OCI-LY3 (cell line): ENCODE results near the gene RAVER1.

Experiments
- CTCF ChIP-seq: fragments of 200-600, 300-600 bp; sonication (generic); IDR thresholded peaks from 2 replicates; pipeline ENCODE4 v1.5.1; 2014; ENCODE audit warnings: antibody characterized with exemption, low read length, low read depth
- EZH2phosphoT487 ChIP-seq: fragments of 200-600 bp; shearing (Covaris generic); IDR thresholded peaks from 2 replicates; pipeline ENCODE4 v1.6.1; 2018; ENCODE audit warnings: antibody characterized with exemption, mixed run types, low read depth

GRCh38 chr19:10353793-10354391 is 20.6 kb upstream of the RAVER1 start:
- TF ChIP-seq CTCF (no peak), EZH2phosphoT487 (no peak)
